ENCODE data around the gene ANKRD31.
"Not testable (repeated sequence)": the region's sequence is repeated elsewhere in the genome, so short reads cannot be mapped to it uniquely, and the experiment has no call there.

The ANKRD31 gene

DNA sequence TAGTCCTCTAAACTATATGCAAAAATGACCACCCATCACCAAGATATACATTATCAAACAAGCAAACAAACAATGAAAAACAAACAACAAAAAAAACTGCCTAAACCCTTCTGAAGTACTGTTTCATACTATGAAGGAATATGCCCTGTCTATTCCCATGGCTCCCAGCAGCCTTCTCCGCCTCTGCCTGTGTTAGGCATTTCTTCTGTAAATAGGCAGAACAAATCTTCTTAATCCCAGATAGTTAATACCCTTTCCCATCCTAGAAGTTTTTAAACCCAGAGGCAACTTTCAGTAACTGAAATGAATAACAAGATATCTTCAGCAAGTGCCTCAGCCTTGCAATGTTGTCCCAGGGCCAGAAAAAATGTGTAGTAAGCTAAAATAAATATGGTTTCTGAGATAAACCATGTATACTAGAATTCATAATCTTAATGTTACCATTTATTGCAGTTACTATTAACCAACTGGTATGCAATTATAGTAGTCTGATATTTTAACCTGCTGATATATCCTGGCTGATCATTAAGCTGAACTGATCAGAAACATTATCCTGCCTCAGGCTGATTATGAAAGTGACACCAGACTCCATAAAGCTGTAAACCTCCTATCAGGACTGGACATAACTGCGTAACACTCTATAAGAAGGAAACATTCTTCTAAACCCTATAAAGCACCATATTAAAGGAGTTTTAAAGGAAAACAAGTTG lies 68.5 kb downstream of the ANKRD31 start:
- TF ChIP-seq, protein P1, sequence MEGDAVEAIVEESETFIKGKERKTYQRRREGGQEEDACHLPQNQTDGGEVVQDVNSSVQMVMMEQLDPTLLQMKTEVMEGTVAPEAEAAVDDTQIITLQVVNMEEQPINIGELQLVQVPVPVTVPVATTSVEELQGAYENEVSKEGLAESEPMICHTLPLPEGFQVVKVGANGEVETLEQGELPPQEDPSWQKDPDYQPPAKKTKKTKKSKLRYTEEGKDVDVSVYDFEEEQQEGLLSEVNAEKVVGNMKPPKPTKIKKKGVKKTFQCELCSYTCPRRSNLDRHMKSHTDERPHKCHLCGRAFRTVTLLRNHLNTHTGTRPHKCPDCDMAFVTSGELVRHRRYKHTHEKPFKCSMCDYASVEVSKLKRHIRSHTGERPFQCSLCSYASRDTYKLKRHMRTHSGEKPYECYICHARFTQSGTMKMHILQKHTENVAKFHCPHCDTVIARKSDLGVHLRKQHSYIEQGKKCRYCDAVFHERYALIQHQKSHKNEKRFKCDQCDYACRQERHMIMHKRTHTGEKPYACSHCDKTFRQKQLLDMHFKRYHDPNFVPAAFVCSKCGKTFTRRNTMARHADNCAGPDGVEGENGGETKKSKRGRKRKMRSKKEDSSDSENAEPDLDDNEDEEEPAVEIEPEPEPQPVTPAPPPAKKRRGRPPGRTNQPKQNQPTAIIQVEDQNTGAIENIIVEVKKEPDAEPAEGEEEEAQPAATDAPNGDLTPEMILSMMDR (IDR thresholded peaks at IDR 0.05; ENCODE audit: low read depth, low read length, poor library complexity, severe bottlenecking), result no peak
- no peak for TF ChIP-seq EZH2phosphoT487 (IDR thresholded peaks at IDR 0.05; ENCODE audit: borderline replicate concordance, low read length)
- no peaks in the 10 kb centered on the region for H3K79me2 ChIP-seq (ENCODE audit: control insufficient read depth, low read length)
- H3K27me3 ChIP-seq (ENCODE audit: control insufficient read depth, low read length), result no peaks in the 10 kb centered on the region
- H3K27ac ChIP-seq (ENCODE audit: low read depth, low read length), result no peak overlapping the region
- H3K9me2 ChIP-seq (replicated peaks; ENCODE audit: control insufficient read depth, low read length), result no peaks in the 10 kb centered on the region
- no peak overlapping the region for H3K4me2 ChIP-seq (ENCODE audit: low read length)
- H3K4me1 ChIP-seq (ENCODE audit: control insufficient read depth, low read length), result no peaks in the 10 kb centered on the region
- H4K20me1 ChIP-seq (ENCODE audit: control insufficient read depth, insufficient read depth, low read depth, low read length), result no peaks in the 10 kb centered on the region
- H3K9me3 ChIP-seq (ENCODE audit: control insufficient read depth, insufficient read depth, low read length), result no peaks in the 10 kb centered on the region; the same call in 1 of the 2 replicates
- no peak overlapping the region for H3K4me3 ChIP-seq (ENCODE audit: low read length)
- no peaks in the 10 kb centered on the region for H3F3A ChIP-seq (ENCODE audit: control insufficient read depth, insufficient read depth)
- H3K36me3 ChIP-seq (ENCODE audit: control insufficient read depth, low read length), result no peaks in the 10 kb centered on the region

DNA sequence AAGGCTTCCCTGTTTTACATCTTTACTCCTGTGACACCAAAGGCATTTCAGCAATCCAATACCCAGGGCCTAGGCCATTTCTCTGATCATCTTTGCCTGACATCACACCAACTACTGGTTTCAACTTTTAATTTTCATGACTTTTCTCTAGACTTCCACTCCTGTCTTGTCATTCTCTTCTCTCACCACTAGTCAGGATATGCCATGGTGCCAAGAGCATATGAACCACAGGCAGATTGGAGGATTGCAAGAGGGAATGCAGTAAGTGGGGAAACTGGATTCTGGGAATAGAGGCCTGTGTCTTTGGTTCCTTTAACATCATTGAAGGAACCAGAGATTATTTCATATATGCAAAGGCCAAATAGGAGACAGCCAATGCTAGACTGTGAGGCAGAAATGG lies 69.3 kb downstream of the ANKRD31 start:
- Histone ChIP-seq H3K79me2 (ENCODE audit: control insufficient read depth, low read length) (no peaks in the 10 kb centered on the region), H3K4me3 (ENCODE audit: low read length) (no peak overlapping the region), H3K9me2 (replicated peaks; ENCODE audit: control insufficient read depth, low read length) (no peaks in the 10 kb centered on the region), H4K20me1 (ENCODE audit: control insufficient read depth, insufficient read depth, low read depth, low read length) (no peaks in the 10 kb centered on the region), H3K4me1 (ENCODE audit: control insufficient read depth, low read length) (no peaks in the 10 kb centered on the region), H3K27me3 (ENCODE audit: control insufficient read depth, low read length) (no peaks in the 10 kb centered on the region), H3F3A (ENCODE audit: control insufficient read depth, insufficient read depth) (no peaks in the 10 kb centered on the region), H3K4me2 (ENCODE audit: low read length) (no peak overlapping the region), H3K27ac (ENCODE audit: low read depth, low read length) (no peak overlapping the region), H3K9me3 (ENCODE audit: control insufficient read depth, insufficient read depth, low read length) (no peaks in the 10 kb centered on the region; the same call in 1 of the 2 replicates), H3K36me3 (ENCODE audit: control insufficient read depth, low read length) (no peaks in the 10 kb centered on the region)
- no peak for TF ChIP-seq EZH2phosphoT487 (IDR thresholded peaks at IDR 0.05; ENCODE audit: borderline replicate concordance, low read length)
- TF ChIP-seq, protein P1 (IDR thresholded peaks at IDR 0.05; ENCODE audit: low read depth, low read length, poor library complexity, severe bottlenecking), result no peak

DNA sequence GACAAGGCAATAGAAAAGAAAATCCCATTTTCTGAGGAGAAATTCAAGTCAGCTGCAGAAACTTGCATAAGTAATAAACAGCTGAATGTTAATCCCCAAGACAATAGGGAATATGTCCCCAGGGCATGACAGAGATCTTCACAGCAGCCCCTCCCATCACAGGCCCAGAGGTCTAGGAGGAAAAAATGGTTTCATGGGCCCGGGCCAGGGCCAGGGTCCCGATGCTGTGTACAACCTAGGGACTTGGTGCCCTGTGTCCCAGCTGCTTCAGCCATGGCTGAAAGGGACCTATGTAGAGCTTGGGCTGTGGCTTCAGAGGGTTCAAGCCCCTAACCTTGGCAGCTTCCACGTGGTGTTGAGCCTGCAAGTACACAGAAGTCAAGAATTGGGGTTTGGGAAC lies 75.2 kb downstream of the ANKRD31 start:
- H3K27me3 ChIP-seq (ENCODE audit: control insufficient read depth, low read length); H3K9me2 ChIP-seq (replicated peaks; ENCODE audit: control insufficient read depth, low read length); H3K4me3 ChIP-seq (ENCODE audit: low read length); H3K36me3 ChIP-seq (ENCODE audit: control insufficient read depth, low read length); H3K4me2 ChIP-seq (ENCODE audit: low read length); H4K20me1 ChIP-seq (ENCODE audit: control insufficient read depth, insufficient read depth, low read depth, low read length); H3K79me2 ChIP-seq (ENCODE audit: control insufficient read depth, low read length); H3F3A ChIP-seq (ENCODE audit: control insufficient read depth, insufficient read depth); H3K9me3 ChIP-seq (ENCODE audit: control insufficient read depth, insufficient read depth, low read length); H3K4me1 ChIP-seq (ENCODE audit: control insufficient read depth, low read length); H3K27ac ChIP-seq (ENCODE audit: low read depth, low read length): not testable (repeated sequence)

GRCh38 chr5:75156585-75156984 lies 80.1 kb downstream of the ANKRD31 start:
- H3K4me1 ChIP-seq (ENCODE audit: control insufficient read depth, low read length), result no peaks in the 10 kb centered on the region
- no peaks in the 10 kb centered on the region for H3K27me3 ChIP-seq (ENCODE audit: control insufficient read depth, low read length)
- no peaks in the 10 kb centered on the region; the same call in 1 of the 2 replicates for H3K9me3 ChIP-seq (ENCODE audit: control insufficient read depth, insufficient read depth, low read length)
- no peaks in the 10 kb centered on the region for H3K79me2 ChIP-seq (ENCODE audit: control insufficient read depth, low read length)
- no peak overlapping the region for H3K27ac ChIP-seq (ENCODE audit: low read depth, low read length)
- H3K4me3 ChIP-seq (ENCODE audit: low read length), result no peak overlapping the region
- TF ChIP-seq, protein P1 (IDR thresholded peaks at IDR 0.05; ENCODE audit: low read depth, low read length, poor library complexity, severe bottlenecking), result no peak
- TF ChIP-seq EZH2phosphoT487 (IDR thresholded peaks at IDR 0.05; ENCODE audit: borderline replicate concordance, low read length), result no peak
- no peaks in the 10 kb centered on the region for H3K36me3 ChIP-seq (ENCODE audit: control insufficient read depth, low read length)
- no peak overlapping the region for H3K4me2 ChIP-seq (ENCODE audit: low read length)
- H4K20me1 ChIP-seq (ENCODE audit: control insufficient read depth, insufficient read depth, low read depth, low read length), result no peaks in the 10 kb centered on the region
- H3F3A ChIP-seq (ENCODE audit: control insufficient read depth, insufficient read depth), result no peaks in the 10 kb centered on the region
- no peaks in the 10 kb centered on the region for H3K9me2 ChIP-seq (replicated peaks; ENCODE audit: control insufficient read depth, low read length)
